LoVo (cell line): ENCODE data around the gene B4GAT1.
"Not testable (repeated sequence)": the region's sequence is repeated elsewhere in the genome, so short reads cannot be mapped to it uniquely, and the experiment has no call there.

ENCODE experiments used
- DNase-seq: peaks from one replicate; pipeline ENCODE4 v3.0.0-alpha.2; 2016; ENCODE audit warnings: low spot score

The B4GAT1 gene

GRCh38 chr11:66363187-66363601 is 15.8 kb upstream of the B4GAT1 start:
- DNase-seq, result no peak

- DNase-seq, result no peak
Measured at GRCh38 chr11:66362481-66363147, 15.2 kb upstream of the B4GAT1 start.

- no peak for DNase-seq
Measured at GRCh38 chr11:66361502-66361941, 14.1 kb upstream of the B4GAT1 start.

- no peak for DNase-seq
Measured at GRCh38 chr11:66360406-66361073, 13.1 kb upstream of the B4GAT1 start.

- DNase-seq, result no peak
Measured at GRCh38 chr11:66359662-66360087, 12.2 kb upstream of the B4GAT1 start.

GRCh38 chr11:66350560-66351235 is 3.3 kb upstream of the B4GAT1 start:
- DNase-seq, result not testable (repeated sequence)

DNA sequence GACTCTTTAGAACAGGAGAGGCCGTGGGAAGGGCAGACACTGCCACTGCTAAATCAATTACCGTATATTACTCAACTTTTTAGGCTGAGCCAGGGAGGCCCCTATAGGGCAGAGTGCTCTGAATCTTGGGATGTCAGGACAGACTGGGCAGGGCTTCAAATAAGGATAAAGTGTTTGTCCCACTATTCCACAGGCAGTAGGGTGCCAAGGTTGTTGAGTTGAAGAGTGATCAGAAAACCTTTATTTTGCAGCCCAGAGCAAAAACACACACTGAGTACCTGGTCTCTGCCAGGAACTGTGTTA is 1.6 kb upstream of the B4GAT1 start:
- no peak for DNase-seq

- no peak for DNase-seq
Measured at GRCh38 chr11:66346476-66347424, 679 bp downstream of the B4GAT1 start.

- DNase-seq, result no peak
Measured at GRCh38 chr11:66345316-66345649, 2.1 kb downstream of the B4GAT1 start.

DNA sequence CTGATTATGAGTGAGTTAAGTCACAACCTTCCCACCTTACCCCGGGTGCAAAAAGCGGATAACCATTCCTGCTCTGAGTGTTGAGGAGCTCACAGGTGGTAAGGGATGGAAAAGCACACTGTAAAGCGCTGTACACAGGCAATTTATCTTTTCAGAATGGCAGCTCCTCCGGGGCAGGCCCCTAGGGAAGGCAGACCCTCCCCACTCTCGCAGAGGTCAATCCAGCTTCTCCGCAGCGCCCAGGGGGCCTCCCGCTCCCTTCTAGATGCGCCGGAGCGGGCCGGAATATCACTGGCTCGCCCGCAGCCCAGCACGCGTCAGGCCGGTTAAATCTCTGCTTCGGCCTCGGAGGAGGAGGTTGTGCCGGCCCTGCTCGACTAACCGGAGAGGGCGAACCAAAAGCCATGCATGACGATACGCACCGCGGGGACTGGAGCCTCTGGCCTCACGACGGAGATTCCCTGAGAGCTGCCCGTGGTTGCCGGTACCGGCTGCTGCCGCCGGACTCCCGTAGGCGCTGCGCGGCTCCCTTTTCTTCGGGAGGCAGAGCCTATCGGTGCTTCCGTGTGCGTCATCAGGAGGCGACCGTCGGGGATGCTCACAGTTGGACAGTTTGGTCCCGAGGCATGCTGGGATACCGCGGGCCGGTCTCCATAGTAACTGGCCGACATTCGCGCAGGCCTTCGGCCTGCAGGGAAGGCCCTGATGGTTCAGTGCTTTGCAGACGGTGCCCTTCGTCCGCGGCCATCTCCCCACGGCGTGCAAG is 2.7 kb downstream of the B4GAT1 start, which contains the start of gene BRMS1:
TSS of gene BRMS1 (minus strand) at position 555 of the 766 bp plus-strand sequence. CDS start 2,870 bp downstream, outside the sequence.
- peak; percentile 94 for DNase-seq

- DNase-seq, result no peak
Measured at GRCh38 chr11:66343176-66343575, 4.3 kb downstream of the B4GAT1 start.

DNA sequence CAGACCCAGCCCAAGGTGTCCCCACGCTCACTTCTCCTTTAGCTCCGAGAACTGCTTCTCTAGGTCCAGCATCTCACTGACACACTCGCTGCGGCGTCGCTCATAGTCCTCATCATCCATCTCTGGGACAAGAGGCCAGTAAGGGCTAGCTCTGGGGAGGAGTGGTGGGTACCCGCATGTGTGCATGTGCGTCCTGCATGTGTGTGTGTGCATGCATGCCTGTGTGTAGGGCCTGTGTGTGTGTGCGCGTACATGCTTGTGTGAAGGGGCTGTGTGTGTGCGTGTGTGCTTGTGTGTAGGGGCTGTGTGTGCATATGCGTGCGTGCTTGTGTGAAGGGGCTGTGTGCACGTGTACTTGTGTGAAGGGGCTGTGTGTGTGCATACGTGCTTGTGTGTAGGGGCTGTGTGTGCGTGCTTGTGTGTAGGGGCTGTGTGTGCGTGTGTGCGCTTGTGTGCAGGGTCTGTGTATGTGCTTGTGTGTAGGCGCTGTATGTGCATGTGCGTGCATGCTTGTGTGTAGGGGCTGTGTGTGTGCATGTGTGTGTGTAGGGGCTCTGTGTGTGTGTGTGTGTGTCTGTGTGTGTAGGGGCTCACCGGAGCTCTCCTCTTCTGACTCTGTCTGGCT is 5.8 kb downstream of the B4GAT1 start:
- DNase-seq, result no peak

- DNase-seq, result no peak
Measured at GRCh38 chr11:66340596-66341501, 6.6 kb downstream of the B4GAT1 start.

- no peak for DNase-seq
Measured at GRCh38 chr11:66339686-66340483, 7.5 kb downstream of the B4GAT1 start.

DNA sequence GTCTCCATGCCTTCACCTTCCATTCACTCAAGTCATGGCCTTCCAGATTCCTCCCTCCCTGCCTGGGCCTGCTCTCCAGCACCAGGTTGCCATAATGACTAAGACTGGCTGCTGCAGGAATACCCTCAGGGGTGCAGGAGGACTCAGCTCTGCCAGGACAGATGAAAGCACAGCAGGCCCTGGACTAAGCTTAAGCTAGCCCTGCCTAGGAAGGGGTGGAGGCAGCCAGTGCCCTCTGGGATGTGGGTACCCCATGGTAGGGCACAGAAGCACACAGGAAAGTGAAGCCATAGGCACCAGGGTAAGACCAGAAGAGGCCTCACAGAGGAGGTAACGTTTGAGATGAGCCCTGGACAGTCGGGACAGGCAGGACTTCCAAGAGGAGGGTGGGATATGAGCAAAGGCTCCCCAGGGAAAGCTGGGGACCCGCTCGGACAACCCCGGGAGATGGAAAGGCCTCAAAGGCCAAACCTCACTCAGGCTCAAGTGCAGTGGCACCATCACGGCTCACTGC is 8.2 kb downstream of the B4GAT1 start:
- DNase-seq, result no peak

DNA sequence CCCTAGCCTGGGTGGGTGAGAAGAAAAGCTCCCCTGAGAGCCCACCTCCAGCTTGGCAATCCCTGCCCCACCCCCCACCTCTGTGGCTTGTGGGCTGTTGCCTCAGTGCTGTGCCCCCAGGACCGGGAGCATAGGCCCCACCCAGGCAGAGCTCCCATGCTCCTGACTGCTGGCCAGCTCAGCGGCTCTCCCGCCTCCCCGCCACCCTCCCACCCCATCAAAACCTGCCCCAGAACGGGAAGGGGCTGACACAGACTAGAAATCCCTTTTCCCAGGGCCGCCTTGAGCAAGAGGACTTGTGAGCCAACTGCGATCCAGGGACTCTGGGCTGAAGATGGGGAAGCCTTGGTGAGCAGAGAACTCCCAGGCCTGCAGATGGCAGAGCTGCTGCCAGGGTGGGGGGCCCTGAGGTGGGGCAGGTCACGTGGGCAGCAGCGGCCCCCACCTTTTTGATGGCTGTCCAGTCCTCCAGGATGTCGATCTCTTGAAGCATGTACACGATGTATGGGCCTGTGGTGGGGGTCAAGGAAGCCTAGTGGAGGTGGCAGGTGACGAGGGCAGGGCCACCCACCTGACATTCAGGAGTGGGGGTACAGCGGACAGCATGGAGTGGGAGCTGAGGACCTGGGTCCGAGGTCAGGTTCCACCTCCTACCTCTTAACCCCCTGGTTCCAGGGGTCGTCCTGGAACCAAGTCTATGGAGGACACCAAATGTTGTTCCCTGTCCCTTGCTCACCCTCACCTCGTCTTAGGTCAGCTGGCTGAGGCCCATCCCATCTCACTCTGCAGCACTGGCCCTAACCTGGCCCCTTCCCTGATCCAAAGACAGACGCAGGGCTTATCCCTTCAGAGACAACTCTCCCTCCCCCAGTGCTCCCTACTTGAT is 8.9 kb downstream of the B4GAT1 start:
- DNase-seq, result no peak

DNA sequence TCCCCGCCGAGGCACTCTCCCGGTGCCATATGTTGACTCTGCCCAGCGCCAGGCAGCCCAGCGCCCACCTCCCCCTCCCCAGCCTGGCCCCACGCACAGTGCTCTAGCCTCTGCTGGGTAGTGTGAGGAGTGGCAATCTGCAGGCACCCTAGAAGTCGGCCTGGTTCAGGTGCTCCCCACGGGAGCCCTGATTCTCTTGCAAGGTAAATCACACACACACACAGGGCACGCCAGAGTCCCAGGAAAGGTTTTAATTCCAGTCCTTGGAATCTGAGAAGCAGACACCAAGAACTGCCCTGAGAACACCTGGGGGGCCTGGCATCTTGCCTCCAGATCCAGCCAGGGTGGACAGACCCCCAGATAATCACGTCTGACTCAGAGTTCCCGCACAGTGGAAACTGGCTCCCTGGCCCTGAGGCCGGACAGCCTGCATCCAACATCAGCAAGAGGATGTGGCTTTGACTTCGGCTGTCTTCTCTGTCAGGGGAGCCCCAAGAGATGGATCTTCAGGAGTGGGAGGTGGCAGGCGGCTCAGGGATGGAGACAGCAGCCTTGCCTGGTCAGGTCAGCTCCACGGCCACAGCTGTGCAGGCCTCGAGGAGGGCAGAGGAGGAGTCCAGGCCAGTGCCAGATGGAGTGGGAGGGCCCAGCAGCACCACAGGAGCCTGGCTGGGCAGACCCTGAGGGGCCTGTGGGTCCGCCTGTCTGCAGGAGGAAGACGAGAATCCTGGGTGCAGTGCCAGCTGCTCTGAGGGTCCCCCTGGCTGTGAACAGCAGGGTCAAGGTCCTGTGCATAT is 10.1 kb downstream of the B4GAT1 start:
- no peak for DNase-seq
